T-helper 9 cell (primary cell): ENCODE measurements around the gene CT45A1.
"Not testable (repeated sequence)": the region's sequence is repeated elsewhere in the genome, so short reads cannot be mapped to it uniquely, and the experiment has no call there.

Source experiments
- DNase-seq: peaks from one replicate; pipeline ENCODE4 v3.0.0-alpha.2; 2020
- total RNA-seq, 2 donors: gene quantifications; one replicate each; lab custom pipeline; 2026; lab: John Stamatoyannopoulos, UW

The CT45A1 gene, protein sequence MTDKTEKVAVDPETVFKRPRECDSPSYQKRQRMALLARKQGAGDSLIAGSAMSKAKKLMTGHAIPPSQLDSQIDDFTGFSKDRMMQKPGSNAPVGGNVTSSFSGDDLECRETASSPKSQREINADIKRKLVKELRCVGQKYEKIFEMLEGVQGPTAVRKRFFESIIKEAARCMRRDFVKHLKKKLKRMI
- 0 reads per million in 2 donors for total RNA-seq

DNA sequence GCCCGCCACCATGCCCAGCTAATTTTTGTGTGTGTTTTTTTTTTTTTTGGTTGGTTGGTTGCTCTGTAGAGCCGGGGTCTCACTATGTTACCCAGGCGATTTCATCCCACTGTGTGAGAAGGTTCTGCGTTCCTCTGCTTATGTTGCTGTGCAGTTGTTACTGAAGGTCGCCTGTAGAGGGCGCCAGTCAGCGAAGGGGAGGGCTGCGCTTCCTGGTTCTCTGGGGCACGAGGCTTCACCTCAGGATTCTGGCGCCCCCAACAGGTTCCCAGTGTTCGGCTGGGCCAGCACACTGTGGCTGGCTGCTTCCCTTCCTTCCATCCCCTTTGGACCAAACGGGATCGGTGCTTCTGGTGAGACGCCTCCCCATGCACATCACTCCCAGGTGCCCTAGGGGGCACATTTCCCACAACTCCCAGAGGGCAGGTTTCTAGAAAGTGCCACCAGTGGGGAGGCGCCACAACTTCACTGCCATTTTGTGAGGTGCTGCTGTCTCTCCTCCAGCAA is at the start of gene CT45A1:
CT45A1 (plus strand) TSS at position 457 of the 507 bp plus-strand sequence. CDS start 5,302 bp downstream, outside the sequence.
- not testable (repeated sequence) for DNase-seq

DNA sequence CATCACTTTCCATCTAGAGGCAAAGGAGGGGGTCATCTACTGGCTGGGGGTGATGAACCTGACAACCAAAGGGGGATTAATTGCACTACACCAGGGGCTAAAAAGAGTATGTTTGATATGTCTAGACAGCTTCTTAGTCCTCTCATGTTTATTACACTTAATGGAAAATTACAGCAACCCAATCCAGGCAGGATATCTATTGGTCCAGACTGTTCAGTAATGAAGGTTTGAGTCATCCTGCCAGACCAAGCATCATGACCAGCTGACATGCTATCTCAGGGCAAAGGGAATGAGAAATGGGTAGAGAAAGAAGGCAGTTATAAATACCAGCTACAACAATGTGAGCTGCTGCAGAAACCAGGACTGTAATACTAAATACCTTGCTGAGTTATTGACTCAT is 40.5 kb upstream of the CT45A1 start:
- not testable (repeated sequence) for DNase-seq

DNA sequence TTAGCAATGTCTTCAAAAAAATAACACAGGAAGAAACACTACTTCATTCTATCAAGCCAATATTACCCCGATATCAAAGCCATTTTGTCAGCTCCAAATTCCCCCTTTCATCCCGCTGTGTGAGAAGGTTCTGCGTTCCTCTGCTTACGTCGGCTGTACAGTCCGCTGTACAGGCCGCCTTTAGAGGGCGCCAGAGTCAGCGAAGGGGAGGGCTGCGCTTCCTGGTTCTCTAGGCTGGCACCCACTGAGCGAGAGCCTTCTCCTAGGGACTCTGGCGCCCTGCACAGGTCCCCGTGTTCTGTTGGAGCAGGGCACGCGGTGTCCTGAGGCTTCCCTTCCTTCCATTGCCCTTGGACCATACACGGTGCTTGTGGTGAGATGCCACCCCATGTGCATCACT is 25.3 kb upstream of the CT45A1 start:
- DNase-seq: no peak

DNA sequence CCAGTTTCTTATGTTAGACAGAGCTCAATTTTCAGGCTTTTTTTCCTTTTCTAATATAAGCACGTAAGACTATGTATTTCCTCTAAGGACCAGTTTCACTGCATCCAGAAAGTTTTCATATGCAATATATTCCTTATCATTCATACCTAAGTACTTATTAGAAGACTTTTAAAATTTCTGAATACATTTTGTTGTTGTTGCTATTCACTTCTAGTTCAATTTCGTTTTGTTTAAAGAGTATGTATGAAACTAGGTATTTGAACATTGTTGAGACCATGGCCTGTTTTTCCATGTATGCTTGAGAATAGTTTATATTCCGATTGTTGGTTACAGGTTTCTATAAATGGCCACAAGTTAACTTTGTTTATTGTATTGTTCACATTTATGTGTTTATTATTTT is 18.0 kb upstream of the CT45A1 start:
- DNase-seq: no peak

DNA sequence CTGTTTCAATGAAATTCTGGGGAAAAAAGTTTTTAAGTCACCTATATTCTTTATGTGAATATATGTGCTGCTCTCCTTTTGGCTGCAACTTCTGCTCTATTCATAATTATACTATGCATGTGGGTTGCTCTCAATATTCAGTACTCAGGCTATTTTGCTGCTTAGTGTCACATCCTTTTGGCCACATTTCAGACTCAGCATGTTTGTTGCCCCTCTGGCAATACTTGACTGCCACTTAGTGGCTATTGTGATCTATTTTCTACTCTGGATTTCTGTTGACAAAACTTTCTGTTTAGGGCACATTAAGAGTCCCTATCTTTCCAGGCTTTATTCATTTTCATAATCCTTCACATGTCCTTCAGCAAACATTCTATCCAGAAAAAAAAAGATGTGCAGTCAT is 15.8 kb upstream of the CT45A1 start:
- no peak for DNase-seq

DNA sequence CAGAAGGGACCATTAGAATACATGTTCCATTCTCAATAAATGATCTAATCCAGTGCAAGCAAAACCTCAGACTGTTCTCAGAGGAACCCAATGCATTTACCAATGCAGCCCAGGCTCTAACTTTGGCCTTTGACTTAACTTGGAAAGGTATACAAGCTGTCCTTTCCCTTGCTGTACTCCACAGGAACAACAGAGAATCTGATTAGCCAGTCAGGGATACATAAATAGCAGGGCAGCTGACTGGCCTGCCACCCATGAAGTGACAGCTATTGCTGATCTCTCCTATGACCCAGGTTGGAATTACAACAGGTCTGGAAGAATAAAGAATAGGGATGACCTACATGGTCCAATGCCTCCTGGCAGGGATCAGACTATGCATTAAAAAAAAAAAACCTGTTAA is 14.5 kb upstream of the CT45A1 start:
- no peak for DNase-seq

DNA sequence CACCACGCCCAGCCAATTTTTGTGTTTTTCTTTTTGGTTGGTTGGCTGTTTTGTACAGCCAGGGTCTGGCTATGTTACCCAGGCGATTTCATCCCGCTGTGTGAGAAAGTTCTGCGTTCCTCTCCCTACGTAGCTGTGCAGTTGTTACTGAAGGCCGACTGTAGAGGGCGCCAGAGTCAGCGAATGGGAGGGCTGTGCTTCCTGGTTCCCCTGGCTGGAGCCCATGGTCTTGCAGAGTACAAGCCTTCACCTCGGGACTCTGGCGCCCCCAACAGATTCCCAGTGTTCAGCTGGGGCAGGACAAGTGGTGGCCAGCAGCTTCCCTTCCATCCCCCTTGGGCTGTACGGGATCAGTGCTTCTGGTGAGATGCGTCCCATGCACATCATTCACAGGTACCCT is 5.6 kb upstream of the CT45A1 start:
- peak; percentile 8 for DNase-seq

DNA sequence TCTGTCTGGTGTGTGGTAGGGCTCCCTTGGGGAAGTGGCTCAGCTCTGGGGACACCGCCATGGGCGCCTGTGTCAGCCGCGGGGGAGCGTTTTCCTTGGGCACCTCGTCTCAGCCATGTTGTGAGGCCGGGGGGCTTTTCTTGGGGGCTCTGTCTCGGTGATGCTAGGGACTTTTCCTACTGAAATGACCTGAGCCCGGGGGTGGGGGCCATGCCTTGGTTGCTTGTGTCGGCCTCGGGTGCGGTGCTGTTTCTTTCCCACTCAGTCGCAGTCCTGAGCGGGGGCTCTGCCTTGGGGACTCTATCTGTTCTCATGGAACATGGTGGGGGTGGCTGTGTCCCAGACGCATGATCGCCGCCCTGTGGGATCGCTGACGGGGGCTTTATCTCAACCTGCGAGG is 356 bp downstream of the CT45A1 start:
- DNase-seq: no peak

DNA sequence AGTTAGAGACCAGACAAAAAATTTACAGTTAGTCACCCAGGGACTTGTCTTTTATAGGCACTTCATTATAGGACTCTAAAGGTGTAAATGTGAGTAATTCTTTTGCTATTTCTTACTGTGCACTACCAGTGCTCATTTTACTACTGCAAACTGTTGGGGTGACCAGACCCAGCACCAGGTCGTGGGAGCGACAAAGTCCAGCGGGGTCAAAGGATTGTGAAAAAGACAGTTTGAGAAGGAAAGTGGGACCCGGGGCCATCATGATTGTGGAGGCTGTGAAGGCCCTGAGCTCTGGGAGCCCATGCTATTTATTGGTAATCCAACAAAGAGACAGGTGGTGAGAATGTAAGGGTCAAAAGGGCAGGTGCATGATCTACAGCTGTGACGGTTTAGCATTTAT is 21.2 kb downstream of the CT45A1 start:
- not testable (repeated sequence) for DNase-seq

DNA sequence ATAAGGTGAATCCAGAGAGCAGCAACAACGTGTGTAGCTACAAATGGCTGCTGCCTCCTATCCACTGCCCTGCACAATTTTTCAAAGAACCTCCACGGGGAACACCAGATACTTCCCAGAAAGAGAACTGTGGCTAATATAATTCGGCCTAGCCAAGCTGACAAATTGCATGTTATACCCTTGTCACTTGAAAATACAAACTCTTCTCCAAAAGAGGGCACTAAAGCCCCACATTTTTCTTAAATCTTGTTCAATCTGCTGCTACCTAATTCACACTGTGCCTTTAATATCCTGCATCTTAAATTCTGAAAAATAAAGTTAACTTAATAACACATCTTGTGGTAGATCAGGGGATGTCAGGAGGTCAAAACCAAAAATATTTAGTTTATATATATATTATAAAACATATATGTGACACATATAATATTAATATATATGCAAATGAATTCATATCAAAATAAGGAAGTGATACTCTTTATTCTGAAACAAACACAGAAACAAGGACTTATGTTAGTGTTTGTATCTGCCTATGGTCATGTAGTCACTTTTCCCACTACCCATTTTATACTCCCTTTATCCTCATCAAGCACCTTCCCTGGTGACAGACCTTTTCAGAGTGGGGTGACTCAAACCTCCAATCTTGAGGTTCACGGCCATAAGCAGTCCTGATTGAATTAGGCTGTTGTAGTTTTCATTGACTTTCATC is 24.1 kb downstream of the CT45A1 start:
- DNase-seq: no peak

DNA sequence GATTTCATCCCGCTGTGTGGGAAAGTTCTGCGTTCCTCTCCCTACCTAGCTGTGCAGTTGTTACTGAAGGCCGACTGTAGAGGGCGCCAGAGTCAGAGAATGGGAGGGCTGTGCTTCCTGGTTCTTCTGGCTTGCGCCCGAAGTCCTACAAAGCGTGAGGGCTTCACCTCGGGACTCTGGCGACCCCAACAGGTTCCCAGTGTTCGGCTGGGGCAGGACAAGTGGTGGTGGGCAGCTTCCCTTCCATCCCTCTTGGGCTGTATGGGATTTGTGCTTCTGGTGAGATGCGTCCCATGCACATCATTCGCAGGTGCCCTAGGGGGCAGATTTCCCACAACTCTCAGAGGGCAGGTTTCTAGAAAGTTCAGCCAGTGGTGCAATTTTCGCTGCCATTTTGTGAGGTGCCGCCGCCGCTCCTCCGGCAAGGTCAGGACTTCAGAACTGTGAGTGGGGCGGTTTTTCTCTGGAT is 27.3 kb downstream of the CT45A1 start:
- DNase-seq: peak; percentile 49

DNA sequence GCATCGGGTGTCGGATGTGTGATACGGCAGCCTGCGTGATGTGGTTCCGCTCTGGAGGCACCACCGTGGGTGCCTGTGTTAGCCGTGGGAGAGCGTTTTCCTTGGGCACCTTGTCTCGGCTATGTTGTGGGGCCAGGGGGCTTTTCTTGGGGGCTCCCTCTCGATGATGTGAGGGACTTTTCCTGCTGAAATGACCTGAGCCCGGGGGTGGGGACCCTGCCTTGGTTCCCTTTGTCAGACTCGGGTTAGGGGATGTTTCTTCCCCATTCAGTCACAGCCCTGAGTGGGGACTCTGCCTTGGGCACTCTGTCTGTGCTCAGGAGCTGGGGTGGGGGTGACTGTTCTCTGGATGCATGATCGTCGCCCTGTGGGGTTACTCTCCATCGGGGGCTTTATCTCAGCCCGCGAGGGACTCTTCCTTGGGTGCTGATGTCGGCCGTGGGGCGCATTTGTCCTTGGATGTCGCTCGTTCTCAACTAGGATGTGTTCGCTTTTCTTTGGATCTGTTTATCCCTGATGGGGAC is 27.8 kb downstream of the CT45A1 start:
- no peak for DNase-seq

DNA sequence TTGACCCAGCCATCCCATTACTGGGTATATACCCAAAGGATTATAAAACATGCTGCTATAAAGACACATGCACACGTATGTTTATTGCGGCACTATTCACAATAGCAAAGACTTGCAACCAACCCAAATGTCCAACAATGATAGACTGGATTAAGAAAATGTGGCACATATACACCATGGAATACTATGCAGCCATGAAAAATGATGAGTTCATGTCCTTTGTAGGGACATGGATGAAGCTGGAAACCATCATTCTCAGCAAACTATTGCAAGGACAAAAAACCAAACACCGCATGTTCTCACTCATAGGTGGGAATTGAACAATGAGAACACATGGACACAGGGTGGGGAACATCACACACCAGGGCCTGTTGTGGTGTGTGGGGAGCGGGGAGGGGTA is 31.3 kb downstream of the CT45A1 start:
- not testable (repeated sequence) for DNase-seq

DNA sequence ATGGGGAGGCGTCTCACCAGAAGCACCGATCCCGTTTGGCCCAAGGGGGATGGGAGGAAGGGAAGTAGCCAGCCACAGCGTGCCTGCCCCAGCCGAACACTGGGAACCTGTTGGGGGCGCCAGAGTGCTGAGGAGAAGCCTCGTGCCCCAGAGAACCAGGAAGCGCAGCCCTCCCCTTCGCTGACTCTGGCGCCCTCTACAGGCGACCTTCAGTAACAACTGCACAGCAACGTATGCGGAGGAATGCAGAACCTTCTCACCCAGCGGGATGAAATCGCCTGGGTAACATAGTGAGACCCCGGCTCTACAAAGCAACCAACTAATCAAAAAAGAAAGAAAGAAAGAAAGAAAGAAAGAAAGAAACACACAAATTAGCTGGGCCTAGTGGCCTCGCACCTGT is 54.7 kb downstream of the CT45A1 start, which contains the start of gene CT45A3:
CT45A3 (minus strand) TSS at position 101 of the 400 bp plus-strand sequence. CDS start 3,747 bp downstream, outside the sequence.
- DNase-seq: not testable (repeated sequence)
